GM23338 (cell line): ENCODE data around the gene OR2A2. TPM values are rescaled to one million over a fixed set of nuclear protein-coding genes. Genes with fewer than 3 reads are reported as not detected.

Experiments
- ATAC-seq: fragments of 200-7000 bp; cut with Tn5 transposase; 3 replicates; pipeline ENCODE4 v1.9.1; 2020
- DNase-seq: peaks from one replicate; pipeline ENCODE4 v3.0.0-alpha.2; 2015; ENCODE audit warnings: low spot score
- H2AFZ ChIP-seq: fragments of 200-600 bp; sonication (generic); 2 replicates; pipeline ENCODE4 v1.8.0; 2016; ENCODE audit warnings: antibody characterized with exemption, mild to moderate bottlenecking, moderate library complexity
- H3F3A ChIP-seq: fragments of 200-600 bp; sonication (generic); replicated peaks from 2 replicates; pipeline ENCODE4 v1.8.0; 2017; ENCODE audit warnings: antibody characterized with exemption, mixed run types, low read depth
- H3K27ac ChIP-seq: fragments of 200-600 bp; sonication (generic); 2 replicates; pipeline ENCODE4 v1.6.1; 2016; ENCODE audit warnings: low read depth
- H3K27me3 ChIP-seq: fragments of 200-600 bp; sonication (generic); 2 replicates; pipeline ENCODE4 v1.8.0; 2016; ENCODE audit warnings: mild to moderate bottlenecking, mixed run types, moderate library complexity; ENCODE audit not compliant: insufficient read depth
- H3K36me3 ChIP-seq: fragments of 200-600 bp; sonication (generic); 2 replicates; pipeline ENCODE4 v1.8.0; 2016; ENCODE audit warnings: mild to moderate bottlenecking; ENCODE audit not compliant: insufficient read depth
- H3K4me1 ChIP-seq: fragments of 200-600 bp; sonication (generic); 2 replicates; pipeline ENCODE4 v1.8.0; 2016; ENCODE audit warnings: mild to moderate bottlenecking, moderate library complexity; ENCODE audit not compliant: insufficient read depth
- H3K4me2 ChIP-seq: fragments of 200-600 bp; sonication (generic); 2 replicates; pipeline ENCODE4 v1.7.1; 2017; ENCODE audit warnings: mixed run types
- H3K4me3 ChIP-seq: fragments of 200-600 bp; sonication (generic); 2 replicates; pipeline ENCODE4 v1.6.1; 2016; ENCODE audit warnings: mixed run types
- H3K79me2 ChIP-seq: fragments of 200-600 bp; sonication (generic); replicated peaks from 2 replicates; pipeline ENCODE4 v1.8.0; 2017; ENCODE audit warnings: mild to moderate bottlenecking; ENCODE audit not compliant: insufficient read depth
- H3K9me2 ChIP-seq: fragments of 200-600 bp; sonication (generic); 2 replicates; pipeline ENCODE4 v1.8.0; 2017; ENCODE audit not compliant: insufficient read depth
- H4K20me1 ChIP-seq: fragments of 200-600 bp; sonication (generic); replicated peaks from 2 replicates; pipeline ENCODE4 v1.8.0; 2017; ENCODE audit warnings: mild to moderate bottlenecking; ENCODE audit not compliant: insufficient read depth
- H3K27ac Mint-ChIP-seq: 2 replicates; pipeline ENCODE4 v1.8.0; 2020; ENCODE audit warnings: inconsistent platforms, mild to moderate bottlenecking, moderate library complexity, mixed read lengths
- H3K27me3 Mint-ChIP-seq: 3 replicates; pipeline ENCODE4 v1.8.0; 2022; ENCODE audit warnings: low read depth, mild to moderate bottlenecking, moderate library complexity, mixed read lengths, inconsistent platforms; ENCODE audit not compliant: insufficient read depth, poor library complexity
- H3K36me3 Mint-ChIP-seq: 3 replicates; pipeline ENCODE4 v1.8.0; 2021; ENCODE audit warnings: low read depth, mild to moderate bottlenecking, inconsistent platforms, moderate library complexity, mixed read lengths
- H3K4me1 Mint-ChIP-seq: 3 replicates; pipeline ENCODE4 v1.8.0; 2020; ENCODE audit warnings: mild to moderate bottlenecking, inconsistent platforms, mixed read lengths
- H3K4me3 Mint-ChIP-seq: 3 replicates; pipeline ENCODE4 v1.8.0; 2021; ENCODE audit warnings: moderate library complexity, mild to moderate bottlenecking, inconsistent platforms, mixed read lengths
- H3K9me3 Mint-ChIP-seq: 3 replicates; pipeline ENCODE4 v1.8.0; 2020; ENCODE audit warnings: moderate library complexity, mild to moderate bottlenecking, inconsistent platforms, mixed read lengths
- CREB1 ChIP-seq: fragments of 250-450 bp; sonication (Bioruptor Pico); IDR thresholded peaks from 2 replicates; pipeline ENCODE4 v1.5.0; 2020; ENCODE audit warnings: low read depth, mild to moderate bottlenecking, moderate library complexity
- EZH2 ChIP-seq: fragments of 200-600 bp; sonication (generic); IDR thresholded peaks from one replicate; pipeline ENCODE4 v1.8.0; 2017; ENCODE audit warnings: antibody characterized with exemption, mild to moderate bottlenecking, low read depth; ENCODE audit not compliant: unreplicated experiment
- EZH2phosphoT487 ChIP-seq: fragments of 200-600 bp; sonication (generic); IDR thresholded peaks from one replicate; pipeline ENCODE4 v1.8.1; 2018; ENCODE audit warnings: antibody characterized with exemption; ENCODE audit not compliant: unreplicated experiment
- JUNB ChIP-seq: IDR thresholded peaks from one replicate; pipeline ENCODE4 v1.6.1; 2016; ENCODE audit warnings: antibody characterized with exemption; ENCODE audit not compliant: unreplicated experiment
- NANOG ChIP-seq: IDR thresholded peaks from 2 replicates; pipeline ENCODE4 v1.6.1; 2016; ENCODE audit warnings: antibody characterized with exemption, borderline replicate concordance
- POLR2AphosphoS5 ChIP-seq: IDR thresholded peaks from 2 replicates; pipeline ENCODE4 v1.6.1; 2016; ENCODE audit warnings: antibody characterized with exemption, low read depth
- STAT1 ChIP-seq: IDR thresholded peaks from one replicate; pipeline ENCODE4 v1.6.1; 2016; ENCODE audit warnings: antibody characterized with exemption; ENCODE audit not compliant: unreplicated experiment
- ZNF114 ChIP-seq: fragments of 250-450 bp; sonication (Bioruptor Pico); IDR thresholded peaks from 2 replicates; pipeline ENCODE4 v1.5.0; 2020; ENCODE audit warnings: mild to moderate bottlenecking, moderate library complexity
- ZNF331 ChIP-seq: fragments of 250-450 bp; sonication (Bioruptor Pico); IDR thresholded peaks from 2 replicates; pipeline ENCODE4 v1.5.0; 2020; ENCODE audit warnings: low read depth, mild to moderate bottlenecking, moderate library complexity
- polyA plus RNA-seq: library from polyadenylated mRNA; unstranded; fragments of >200 nt; fragmentation: Nextera tagmentation; extraction: Ambion mirVana; gene quantifications from 2 replicates; pipeline ENCODE4 v1.2.1, GENCODE V29; 2016
- total RNA-seq: library from RNA; depleted of rRNA; stranded (reverse); fragments of >200 nt; shearing (Covaris generic); gene quantifications from 2 replicates; pipeline ENCODE4 v1.2.3, GENCODE V29; 2014
- TF ChIP-seq, protein P1 (sequence below): IDR thresholded peaks from one replicate; pipeline ENCODE4 v1.6.1; 2018; ENCODE audit warnings: antibody characterized with exemption; ENCODE audit not compliant: unreplicated experiment
- TF ChIP-seq, protein P2 (sequence below), 2 experiments: fragments of 200-600 bp in 1 of 2; sonication (generic) in 1 of 2; conservative IDR thresholded peaks; 2 replicates each; pipeline versions ENCODE4 v1.5.1 to v1.6.1; 2016 to 2017; ENCODE audit warnings: antibody characterized with exemption in 2 of 2, low read depth in 2 of 2, mild to moderate bottlenecking in 2 of 2, moderate library complexity in 1 of 2
- TF ChIP-seq, protein P3 (sequence below): fragments of 250-450 bp; sonication (Bioruptor Pico); IDR thresholded peaks from 2 replicates; pipeline ENCODE4 v1.5.0; 2020; ENCODE audit warnings: mild to moderate bottlenecking, moderate library complexity
- TF ChIP-seq, protein P4 (sequence below): IDR thresholded peaks from 2 replicates; pipeline ENCODE4 v1.6.1; 2016; ENCODE audit warnings: antibody characterized with exemption

OR2A2 gene
- total and polyA plus RNA-seq, 2 experiments from 2014 or later, result not detected

- Mint-ChIP-seq H3K4me1 (peaks cover 2% of the 10 kb centered on the region; the same call in 1 of the 3 replicates), H3K27ac (no peak overlapping the region), H3K9me3 (peaks cover 5% of the 10 kb centered on the region; the same call in 2 of the 3 replicates), H3K36me3 (no peaks in the 10 kb centered on the region), H3K4me3 (no peak overlapping the region), H3K27me3 (no peaks in the 10 kb centered on the region)
- no peaks in the 10 kb centered on the region for H3K27me3 ChIP-seq
- TF ChIP-seq CREB1 (CRISPR knock-in tag) (no peak), ZNF114 (CRISPR knock-in tag) (no peak), JUNB (no peak), EZH2 (no peak), EZH2phosphoT487 (no peak), STAT1 (no peak), POLR2AphosphoS5 (no peak), NANOG (no peak), ZNF331 (no peak)
- TF ChIP-seq, protein P1, sequence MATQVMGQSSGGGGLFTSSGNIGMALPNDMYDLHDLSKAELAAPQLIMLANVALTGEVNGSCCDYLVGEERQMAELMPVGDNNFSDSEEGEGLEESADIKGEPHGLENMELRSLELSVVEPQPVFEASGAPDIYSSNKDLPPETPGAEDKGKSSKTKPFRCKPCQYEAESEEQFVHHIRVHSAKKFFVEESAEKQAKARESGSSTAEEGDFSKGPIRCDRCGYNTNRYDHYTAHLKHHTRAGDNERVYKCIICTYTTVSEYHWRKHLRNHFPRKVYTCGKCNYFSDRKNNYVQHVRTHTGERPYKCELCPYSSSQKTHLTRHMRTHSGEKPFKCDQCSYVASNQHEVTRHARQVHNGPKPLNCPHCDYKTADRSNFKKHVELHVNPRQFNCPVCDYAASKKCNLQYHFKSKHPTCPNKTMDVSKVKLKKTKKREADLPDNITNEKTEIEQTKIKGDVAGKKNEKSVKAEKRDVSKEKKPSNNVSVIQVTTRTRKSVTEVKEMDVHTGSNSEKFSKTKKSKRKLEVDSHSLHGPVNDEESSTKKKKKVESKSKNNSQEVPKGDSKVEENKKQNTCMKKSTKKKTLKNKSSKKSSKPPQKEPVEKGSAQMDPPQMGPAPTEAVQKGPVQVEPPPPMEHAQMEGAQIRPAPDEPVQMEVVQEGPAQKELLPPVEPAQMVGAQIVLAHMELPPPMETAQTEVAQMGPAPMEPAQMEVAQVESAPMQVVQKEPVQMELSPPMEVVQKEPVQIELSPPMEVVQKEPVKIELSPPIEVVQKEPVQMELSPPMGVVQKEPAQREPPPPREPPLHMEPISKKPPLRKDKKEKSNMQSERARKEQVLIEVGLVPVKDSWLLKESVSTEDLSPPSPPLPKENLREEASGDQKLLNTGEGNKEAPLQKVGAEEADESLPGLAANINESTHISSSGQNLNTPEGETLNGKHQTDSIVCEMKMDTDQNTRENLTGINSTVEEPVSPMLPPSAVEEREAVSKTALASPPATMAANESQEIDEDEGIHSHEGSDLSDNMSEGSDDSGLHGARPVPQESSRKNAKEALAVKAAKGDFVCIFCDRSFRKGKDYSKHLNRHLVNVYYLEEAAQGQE, result no peak
- TF ChIP-seq, protein P2, sequence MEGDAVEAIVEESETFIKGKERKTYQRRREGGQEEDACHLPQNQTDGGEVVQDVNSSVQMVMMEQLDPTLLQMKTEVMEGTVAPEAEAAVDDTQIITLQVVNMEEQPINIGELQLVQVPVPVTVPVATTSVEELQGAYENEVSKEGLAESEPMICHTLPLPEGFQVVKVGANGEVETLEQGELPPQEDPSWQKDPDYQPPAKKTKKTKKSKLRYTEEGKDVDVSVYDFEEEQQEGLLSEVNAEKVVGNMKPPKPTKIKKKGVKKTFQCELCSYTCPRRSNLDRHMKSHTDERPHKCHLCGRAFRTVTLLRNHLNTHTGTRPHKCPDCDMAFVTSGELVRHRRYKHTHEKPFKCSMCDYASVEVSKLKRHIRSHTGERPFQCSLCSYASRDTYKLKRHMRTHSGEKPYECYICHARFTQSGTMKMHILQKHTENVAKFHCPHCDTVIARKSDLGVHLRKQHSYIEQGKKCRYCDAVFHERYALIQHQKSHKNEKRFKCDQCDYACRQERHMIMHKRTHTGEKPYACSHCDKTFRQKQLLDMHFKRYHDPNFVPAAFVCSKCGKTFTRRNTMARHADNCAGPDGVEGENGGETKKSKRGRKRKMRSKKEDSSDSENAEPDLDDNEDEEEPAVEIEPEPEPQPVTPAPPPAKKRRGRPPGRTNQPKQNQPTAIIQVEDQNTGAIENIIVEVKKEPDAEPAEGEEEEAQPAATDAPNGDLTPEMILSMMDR (conservative IDR thresholded peaks at IDR 0.05; ENCODE audit: low read depth in 2 of 2), result no peak
- TF ChIP-seq, protein P3, sequence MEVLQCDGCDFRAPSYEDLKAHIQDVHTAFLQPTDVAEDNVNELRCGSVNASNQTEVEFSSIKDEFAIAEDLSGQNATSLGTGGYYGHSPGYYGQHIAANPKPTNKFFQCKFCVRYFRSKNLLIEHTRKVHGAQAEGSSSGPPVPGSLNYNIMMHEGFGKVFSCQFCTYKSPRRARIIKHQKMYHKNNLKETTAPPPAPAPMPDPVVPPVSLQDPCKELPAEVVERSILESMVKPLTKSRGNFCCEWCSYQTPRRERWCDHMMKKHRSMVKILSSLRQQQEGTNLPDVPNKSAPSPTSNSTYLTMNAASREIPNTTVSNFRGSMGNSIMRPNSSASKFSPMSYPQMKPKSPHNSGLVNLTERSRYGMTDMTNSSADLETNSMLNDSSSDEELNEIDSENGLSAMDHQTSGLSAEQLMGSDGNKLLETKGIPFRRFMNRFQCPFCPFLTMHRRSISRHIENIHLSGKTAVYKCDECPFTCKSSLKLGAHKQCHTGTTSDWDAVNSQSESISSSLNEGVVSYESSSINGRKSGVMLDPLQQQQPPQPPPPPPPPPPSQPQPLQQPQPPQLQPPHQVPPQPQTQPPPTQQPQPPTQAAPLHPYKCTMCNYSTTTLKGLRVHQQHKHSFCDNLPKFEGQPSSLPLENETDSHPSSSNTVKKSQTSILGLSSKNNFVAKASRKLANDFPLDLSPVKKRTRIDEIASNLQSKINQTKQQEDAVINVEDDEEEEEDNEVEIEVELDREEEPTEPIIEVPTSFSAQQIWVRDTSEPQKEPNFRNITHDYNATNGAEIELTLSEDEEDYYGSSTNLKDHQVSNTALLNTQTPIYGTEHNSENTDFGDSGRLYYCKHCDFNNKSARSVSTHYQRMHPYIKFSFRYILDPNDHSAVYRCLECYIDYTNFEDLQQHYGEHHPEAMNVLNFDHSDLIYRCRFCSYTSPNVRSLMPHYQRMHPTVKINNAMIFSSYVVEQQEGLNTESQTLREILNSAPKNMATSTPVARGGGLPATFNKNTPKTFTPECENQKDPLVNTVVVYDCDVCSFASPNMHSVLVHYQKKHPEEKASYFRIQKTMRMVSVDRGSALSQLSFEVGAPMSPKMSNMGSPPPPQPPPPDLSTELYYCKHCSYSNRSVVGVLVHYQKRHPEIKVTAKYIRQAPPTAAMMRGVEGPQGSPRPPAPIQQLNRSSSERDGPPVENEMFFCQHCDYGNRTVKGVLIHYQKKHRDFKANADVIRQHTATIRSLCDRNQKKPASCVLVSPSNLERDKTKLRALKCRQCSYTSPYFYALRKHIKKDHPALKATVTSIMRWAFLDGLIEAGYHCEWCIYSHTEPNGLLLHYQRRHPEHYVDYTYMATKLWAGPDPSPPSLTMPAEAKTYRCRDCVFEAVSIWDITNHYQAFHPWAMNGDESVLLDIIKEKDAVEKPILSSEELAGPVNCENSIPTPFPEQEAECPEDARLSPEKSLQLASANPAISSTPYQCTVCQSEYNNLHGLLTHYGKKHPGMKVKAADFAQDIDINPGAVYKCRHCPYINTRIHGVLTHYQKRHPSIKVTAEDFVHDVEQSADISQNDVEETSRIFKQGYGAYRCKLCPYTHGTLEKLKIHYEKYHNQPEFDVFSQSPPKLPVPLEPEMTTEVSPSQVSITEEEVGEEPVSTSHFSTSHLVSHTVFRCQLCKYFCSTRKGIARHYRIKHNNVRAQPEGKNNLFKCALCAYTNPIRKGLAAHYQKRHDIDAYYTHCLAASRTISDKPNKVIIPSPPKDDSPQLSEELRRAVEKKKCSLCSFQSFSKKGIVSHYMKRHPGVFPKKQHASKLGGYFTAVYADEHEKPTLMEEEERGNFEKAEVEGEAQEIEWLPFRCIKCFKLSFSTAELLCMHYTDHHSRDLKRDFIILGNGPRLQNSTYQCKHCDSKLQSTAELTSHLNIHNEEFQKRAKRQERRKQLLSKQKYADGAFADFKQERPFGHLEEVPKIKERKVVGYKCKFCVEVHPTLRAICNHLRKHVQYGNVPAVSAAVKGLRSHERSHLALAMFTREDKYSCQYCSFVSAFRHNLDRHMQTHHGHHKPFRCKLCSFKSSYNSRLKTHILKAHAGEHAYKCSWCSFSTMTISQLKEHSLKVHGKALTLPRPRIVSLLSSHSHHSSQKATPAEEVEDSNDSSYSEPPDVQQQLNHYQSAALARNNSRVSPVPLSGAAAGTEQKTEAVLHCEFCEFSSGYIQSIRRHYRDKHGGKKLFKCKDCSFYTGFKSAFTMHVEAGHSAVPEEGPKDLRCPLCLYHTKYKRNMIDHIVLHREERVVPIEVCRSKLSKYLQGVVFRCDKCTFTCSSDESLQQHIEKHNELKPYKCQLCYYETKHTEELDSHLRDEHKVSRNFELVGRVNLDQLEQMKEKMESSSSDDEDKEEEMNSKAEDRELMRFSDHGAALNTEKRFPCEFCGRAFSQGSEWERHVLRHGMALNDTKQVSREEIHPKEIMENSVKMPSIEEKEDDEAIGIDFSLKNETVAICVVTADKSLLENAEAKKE (CRISPR knock-in tag), result no peak
- TF ChIP-seq, protein P4, sequence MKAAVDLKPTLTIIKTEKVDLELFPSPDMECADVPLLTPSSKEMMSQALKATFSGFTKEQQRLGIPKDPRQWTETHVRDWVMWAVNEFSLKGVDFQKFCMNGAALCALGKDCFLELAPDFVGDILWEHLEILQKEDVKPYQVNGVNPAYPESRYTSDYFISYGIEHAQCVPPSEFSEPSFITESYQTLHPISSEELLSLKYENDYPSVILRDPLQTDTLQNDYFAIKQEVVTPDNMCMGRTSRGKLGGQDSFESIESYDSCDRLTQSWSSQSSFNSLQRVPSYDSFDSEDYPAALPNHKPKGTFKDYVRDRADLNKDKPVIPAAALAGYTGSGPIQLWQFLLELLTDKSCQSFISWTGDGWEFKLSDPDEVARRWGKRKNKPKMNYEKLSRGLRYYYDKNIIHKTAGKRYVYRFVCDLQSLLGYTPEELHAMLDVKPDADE, result no peak
- H4K20me1 ChIP-seq, result no peaks in the 10 kb centered on the region
- H3K27ac ChIP-seq, result no peak overlapping the region
- H3K4me1 ChIP-seq, result no peaks in the 10 kb centered on the region; the same call in 1 of the 2 replicates
- H3K36me3 ChIP-seq, result no peaks in the 10 kb centered on the region
- H3F3A ChIP-seq, result no peaks in the 10 kb centered on the region
- DNase-seq, result no peak
- H3K9me2 ChIP-seq, result no peaks in the 10 kb centered on the region
- no peaks in the 10 kb centered on the region for H3K79me2 ChIP-seq
- H3K4me3 ChIP-seq, result no peak overlapping the region
- H3K4me2 ChIP-seq, result no peak overlapping the region
- H2AFZ ChIP-seq, result no peak overlapping the region
- ATAC-seq, result no peak
These were observed 22.7 kb upstream of the OR2A2 start for GRCh38 chr7:144086730-144087129.
